MM.1S (cell line): Measurements from ENCODE around the gene RNASE9.

Experiments
- DNase-seq: peaks from one replicate; pipeline ENCODE4 v3.0.0-alpha.2; 2015
- H2AFZ ChIP-seq: fragments of 300-600 bp; sonication (generic); 2 replicates; pipeline ENCODE4 v1.6.0; 2016; ENCODE audit warnings: antibody characterized with exemption, low read length
- H3F3A ChIP-seq: fragments of 300-600 bp; sonication (generic); 2 replicates; pipeline ENCODE4 v1.6.1; 2016; ENCODE audit warnings: mild to moderate bottlenecking, antibody characterized with exemption, low read length, moderate library complexity, mixed read lengths; ENCODE audit not compliant: insufficient read depth
- H3K27ac ChIP-seq: fragments of 300-600 bp; sonication (generic); 2 replicates; pipeline ENCODE4 v1.5.1; 2016; ENCODE audit warnings: mild to moderate bottlenecking, low read length
- H3K27me3 ChIP-seq: fragments of 300-600 bp; sonication (generic); replicated peaks from 2 replicates; pipeline ENCODE4 v1.6.0; 2016; ENCODE audit warnings: low read length; ENCODE audit not compliant: insufficient read depth
- H3K36me3 ChIP-seq: fragments of 300-600 bp; sonication (generic); replicated peaks from 2 replicates; pipeline ENCODE4 v1.6.1; 2016; ENCODE audit warnings: mild to moderate bottlenecking, low read length, mixed read lengths; ENCODE audit not compliant: insufficient read depth
- H3K4me1 ChIP-seq: fragments of 300-600 bp; sonication (generic); 2 replicates; pipeline ENCODE4 v1.6.1; 2016; ENCODE audit warnings: low read length, mixed read lengths
- H3K4me2 ChIP-seq: fragments of 300-600 bp; sonication (generic); 2 replicates; pipeline ENCODE4 v1.6.0; 2016; ENCODE audit warnings: low read depth, low read length
- H3K4me3 ChIP-seq: fragments of 300-600 bp; sonication (generic); 2 replicates; pipeline ENCODE4 v1.5.1; 2016; ENCODE audit warnings: low read length, mixed read lengths
- H3K79me2 ChIP-seq: fragments of 300-600 bp; sonication (generic); 2 replicates; pipeline ENCODE4 v1.6.1; 2016; ENCODE audit warnings: mixed run types, low read length, mixed read lengths
- H3K9ac ChIP-seq: fragments of 300-600 bp; sonication (generic); 2 replicates; pipeline ENCODE4 v1.6.1; 2016; ENCODE audit warnings: low read length, mixed read lengths
- H3K9me2 ChIP-seq: fragments of 300-600 bp; sonication (generic); replicated peaks from 2 replicates; pipeline ENCODE4 v1.6.1; 2016; ENCODE audit warnings: mild to moderate bottlenecking, low read length, mixed read lengths; ENCODE audit not compliant: insufficient read depth
- H3K9me3 ChIP-seq: fragments of 300-600 bp; sonication (generic); replicated peaks from 2 replicates; pipeline ENCODE4 v1.6.1; 2016; ENCODE audit warnings: mild to moderate bottlenecking, low read length, mixed read lengths; ENCODE audit not compliant: insufficient read depth
- H4K20me1 ChIP-seq: fragments of 300-600 bp; sonication (generic); 2 replicates; pipeline ENCODE4 v1.6.1; 2016; ENCODE audit warnings: mild to moderate bottlenecking, low read length, moderate library complexity, mixed read lengths; ENCODE audit not compliant: insufficient read depth
- EZH2 ChIP-seq: fragments of 300-600 bp; sonication (generic); optimal IDR thresholded peaks from 2 replicates; pipeline ENCODE3; 2017; ENCODE audit warnings: low read depth, mild to moderate bottlenecking, antibody characterized with exemption, low read length, mixed read lengths
- EZH2phosphoT487 ChIP-seq: fragments of 300-600 bp; sonication (generic); IDR thresholded peaks from 2 replicates; pipeline ENCODE4 v1.6.1; 2018; ENCODE audit warnings: antibody characterized with exemption, low read length
- TF ChIP-seq, protein P1 (sequence below): fragments of 300-600 bp; sonication (generic); IDR thresholded peaks from 2 replicates; pipeline ENCODE4 v1.5.1; 2016; ENCODE audit warnings: antibody characterized with exemption, low read length, mixed read lengths

The RNASE9 gene

DNA sequence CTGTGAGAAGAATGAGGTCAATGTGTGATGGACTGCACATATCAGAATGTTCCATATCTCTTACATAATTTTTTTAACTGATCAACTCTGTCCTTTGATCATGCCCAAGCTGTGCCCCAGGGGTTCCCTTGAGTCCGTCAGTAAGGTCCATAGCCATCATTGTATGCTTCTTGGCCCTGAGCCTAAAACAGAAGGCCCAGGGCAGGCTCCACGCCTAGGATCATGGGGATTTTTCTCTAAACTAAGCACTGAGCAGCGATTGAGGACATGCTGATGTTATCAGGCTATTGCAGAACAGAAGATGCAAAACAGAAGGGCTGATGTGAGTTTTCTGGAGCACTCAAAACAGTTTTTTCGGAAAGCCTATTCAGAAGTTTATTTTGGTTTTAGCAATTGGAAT lies 20.9 kb downstream of the RNASE9 start:
- Histone ChIP-seq H3K27ac (no peak overlapping the region), H3K27me3 (no peaks in the 10 kb centered on the region), H3K4me3 (no peak overlapping the region), H4K20me1 (no peaks in the 10 kb centered on the region), H2AFZ (no peak overlapping the region), H3K4me1 (no peaks in the 10 kb centered on the region), H3K79me2 (no peaks in the 10 kb centered on the region), H3K36me3 (no peaks in the 10 kb centered on the region), H3F3A (no peaks in the 10 kb centered on the region), H3K4me2 (no peak overlapping the region), H3K9me2 (no peaks in the 10 kb centered on the region), H3K9me3 (no peaks in the 10 kb centered on the region), H3K9ac (no peak overlapping the region)
- TF ChIP-seq EZH2 (no peak), EZH2phosphoT487 (no peak)
- DNase-seq, result no peak

DNA sequence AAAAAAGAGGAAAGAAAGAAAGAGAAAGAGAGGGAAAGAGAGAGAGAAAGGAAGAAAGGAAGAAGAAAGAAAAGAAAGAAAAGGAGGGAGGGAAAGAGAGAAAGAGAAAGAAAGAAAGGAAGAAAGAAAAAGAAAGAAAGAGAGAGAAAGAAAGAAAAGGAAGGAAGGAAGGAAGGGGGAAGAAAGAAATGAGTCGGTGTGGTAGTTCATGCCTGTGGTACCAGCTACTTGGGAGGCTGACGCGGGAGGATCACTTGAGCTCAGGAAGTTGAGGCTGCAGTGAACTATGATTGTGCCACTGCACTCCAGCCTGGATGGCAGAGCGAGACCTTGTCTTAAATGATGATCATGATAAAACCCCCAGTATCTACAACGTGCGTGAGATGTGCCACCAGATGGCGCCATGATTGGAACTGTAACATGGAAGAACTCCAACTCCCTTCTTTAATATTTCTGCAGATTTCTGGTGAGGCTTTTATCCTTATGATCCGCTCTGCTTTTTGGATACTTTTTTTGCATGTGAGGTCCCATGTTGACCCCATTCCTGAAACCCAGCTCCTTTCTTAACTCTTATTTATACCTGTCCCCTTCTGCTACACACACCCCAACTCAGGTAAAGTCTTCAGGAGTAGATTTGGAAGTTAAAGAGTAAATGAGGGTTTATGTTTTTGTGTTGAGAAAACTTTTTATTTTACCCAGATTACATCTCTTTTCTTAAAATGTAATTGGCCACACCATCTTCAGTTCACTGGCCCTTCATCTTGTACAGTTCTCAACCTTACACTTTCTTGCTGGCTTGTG lies 29.9 kb downstream of the RNASE9 start:
- no peak overlapping the region for H3K27ac ChIP-seq
- H3K4me2 ChIP-seq, result peak overlapping the region; percentile 34; the same call in 1 of the 2 replicates
- H3K4me1 ChIP-seq, result no peaks in the 10 kb centered on the region
- no peaks in the 10 kb centered on the region for H3K9me2 ChIP-seq
- H2AFZ ChIP-seq, result no peak overlapping the region
- H3K27me3 ChIP-seq, result no peaks in the 10 kb centered on the region
- H3K9ac ChIP-seq, result no peak overlapping the region
- TF ChIP-seq EZH2phosphoT487, result no peak
- TF ChIP-seq, protein P1, sequence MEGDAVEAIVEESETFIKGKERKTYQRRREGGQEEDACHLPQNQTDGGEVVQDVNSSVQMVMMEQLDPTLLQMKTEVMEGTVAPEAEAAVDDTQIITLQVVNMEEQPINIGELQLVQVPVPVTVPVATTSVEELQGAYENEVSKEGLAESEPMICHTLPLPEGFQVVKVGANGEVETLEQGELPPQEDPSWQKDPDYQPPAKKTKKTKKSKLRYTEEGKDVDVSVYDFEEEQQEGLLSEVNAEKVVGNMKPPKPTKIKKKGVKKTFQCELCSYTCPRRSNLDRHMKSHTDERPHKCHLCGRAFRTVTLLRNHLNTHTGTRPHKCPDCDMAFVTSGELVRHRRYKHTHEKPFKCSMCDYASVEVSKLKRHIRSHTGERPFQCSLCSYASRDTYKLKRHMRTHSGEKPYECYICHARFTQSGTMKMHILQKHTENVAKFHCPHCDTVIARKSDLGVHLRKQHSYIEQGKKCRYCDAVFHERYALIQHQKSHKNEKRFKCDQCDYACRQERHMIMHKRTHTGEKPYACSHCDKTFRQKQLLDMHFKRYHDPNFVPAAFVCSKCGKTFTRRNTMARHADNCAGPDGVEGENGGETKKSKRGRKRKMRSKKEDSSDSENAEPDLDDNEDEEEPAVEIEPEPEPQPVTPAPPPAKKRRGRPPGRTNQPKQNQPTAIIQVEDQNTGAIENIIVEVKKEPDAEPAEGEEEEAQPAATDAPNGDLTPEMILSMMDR, result peak; percentile 51
- H3K9me3 ChIP-seq, result no peaks in the 10 kb centered on the region
- no peaks in the 10 kb centered on the region for H3K79me2 ChIP-seq
- H3K4me3 ChIP-seq, result no peak overlapping the region
- peak; percentile 60 for DNase-seq
- H3F3A ChIP-seq, result no peaks in the 10 kb centered on the region
- H3K36me3 ChIP-seq, result no peaks in the 10 kb centered on the region
- H4K20me1 ChIP-seq, result no peaks in the 10 kb centered on the region

DNA sequence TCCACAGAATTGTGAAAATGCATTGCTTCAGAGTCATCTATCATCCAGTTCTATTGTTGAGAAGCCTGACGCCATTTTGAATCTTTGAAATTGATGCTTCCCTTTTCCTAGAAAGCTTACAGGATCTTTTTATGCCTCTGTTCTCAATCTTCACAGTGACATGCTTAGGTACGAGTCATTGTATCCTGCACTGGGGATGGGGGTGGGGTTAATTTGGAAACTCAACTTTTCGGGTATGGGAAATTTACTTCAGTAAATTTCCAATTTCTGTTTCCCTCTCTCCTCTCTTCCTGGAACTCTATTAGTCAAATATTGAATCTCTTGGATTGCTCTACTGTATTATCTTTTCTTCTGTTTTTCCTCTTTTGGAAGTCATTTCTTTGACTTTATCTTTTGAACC lies 31.0 kb downstream of the RNASE9 start:
- H3F3A ChIP-seq, result no peaks in the 10 kb centered on the region
- no peak overlapping the region for H3K4me3 ChIP-seq
- H3K27ac ChIP-seq, result no peak overlapping the region
- no peak overlapping the region for H3K4me2 ChIP-seq
- H3K27me3 ChIP-seq, result no peaks in the 10 kb centered on the region
- no peak overlapping the region for H3K9ac ChIP-seq
- H3K9me2 ChIP-seq, result no peaks in the 10 kb centered on the region
- no peak overlapping the region for H2AFZ ChIP-seq
- no peaks in the 10 kb centered on the region for H4K20me1 ChIP-seq
- TF ChIP-seq, protein P1, result no peak
- TF ChIP-seq EZH2phosphoT487 (no peak), EZH2 (no peak)
- no peaks in the 10 kb centered on the region for H3K36me3 ChIP-seq
- no peaks in the 10 kb centered on the region for H3K4me1 ChIP-seq
- no peaks in the 10 kb centered on the region for H3K79me2 ChIP-seq
- H3K9me3 ChIP-seq, result no peaks in the 10 kb centered on the region
- no peak for DNase-seq

DNA sequence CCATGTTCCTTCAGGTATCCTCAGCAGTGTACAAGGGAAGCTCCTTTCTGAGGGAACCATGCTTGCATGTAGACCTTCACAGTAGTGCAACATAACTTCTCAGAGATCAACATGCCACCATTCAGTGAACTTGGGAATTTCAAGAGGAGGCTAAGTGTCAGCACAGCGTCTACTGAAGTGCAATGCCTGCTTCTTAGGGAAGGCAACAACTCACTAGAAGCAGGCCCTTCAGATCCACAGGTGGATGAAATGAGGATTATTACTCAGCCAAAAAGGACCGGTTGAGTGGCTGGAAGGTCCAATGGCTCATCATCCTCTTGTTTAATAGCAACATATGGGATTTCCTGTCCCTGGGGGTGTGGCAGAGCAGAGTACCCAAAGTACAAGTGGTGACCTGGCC lies 36.8 kb downstream of the RNASE9 start:
- no peak overlapping the region for H3K27ac ChIP-seq

More for the DNA sequence above, 36.8 kb downstream of the RNASE9 start:
- H3K4me3 ChIP-seq, result no peak overlapping the region
- H3K79me2 ChIP-seq, result no peaks in the 10 kb centered on the region
- H4K20me1 ChIP-seq, result no peaks in the 10 kb centered on the region
- no peaks in the 10 kb centered on the region for H3F3A ChIP-seq
- H3K4me2 ChIP-seq, result no peak overlapping the region
- H3K27me3 ChIP-seq, result no peaks in the 10 kb centered on the region
- no peaks in the 10 kb centered on the region for H3K4me1 ChIP-seq
- DNase-seq, result no peak
- TF ChIP-seq, protein P1, result no peak
- TF ChIP-seq EZH2 (no peak), EZH2phosphoT487 (no peak)
- H3K9me2 ChIP-seq, result no peaks in the 10 kb centered on the region
- H2AFZ ChIP-seq, result no peak overlapping the region
- H3K36me3 ChIP-seq, result no peaks in the 10 kb centered on the region
- no peak overlapping the region for H3K9ac ChIP-seq
- no peaks in the 10 kb centered on the region for H3K9me3 ChIP-seq
